Forelimb muscle (tissue), 1 donor: ENCODE results near the gene TSPO. TPM values are rescaled to one million over a fixed set of nuclear protein-coding genes. Genes with fewer than 3 reads are reported as not detected.

Experiments
- DNase-seq: peaks from one replicate; pipeline ENCODE4 v3.0.0-alpha.2; 2013; ENCODE audit warnings: low read depth
- polyA plus RNA-seq: library from polyadenylated mRNA; unstranded; fragments of 120-200 nt; gene quantifications from one replicate; pipeline ENCODE4 v1.2.1, GENCODE V29; 2013; ENCODE audit not compliant: insufficient read length

TSPO gene
- polyA plus RNA-seq, 1 donor, result 72.2 TPM

DNA sequence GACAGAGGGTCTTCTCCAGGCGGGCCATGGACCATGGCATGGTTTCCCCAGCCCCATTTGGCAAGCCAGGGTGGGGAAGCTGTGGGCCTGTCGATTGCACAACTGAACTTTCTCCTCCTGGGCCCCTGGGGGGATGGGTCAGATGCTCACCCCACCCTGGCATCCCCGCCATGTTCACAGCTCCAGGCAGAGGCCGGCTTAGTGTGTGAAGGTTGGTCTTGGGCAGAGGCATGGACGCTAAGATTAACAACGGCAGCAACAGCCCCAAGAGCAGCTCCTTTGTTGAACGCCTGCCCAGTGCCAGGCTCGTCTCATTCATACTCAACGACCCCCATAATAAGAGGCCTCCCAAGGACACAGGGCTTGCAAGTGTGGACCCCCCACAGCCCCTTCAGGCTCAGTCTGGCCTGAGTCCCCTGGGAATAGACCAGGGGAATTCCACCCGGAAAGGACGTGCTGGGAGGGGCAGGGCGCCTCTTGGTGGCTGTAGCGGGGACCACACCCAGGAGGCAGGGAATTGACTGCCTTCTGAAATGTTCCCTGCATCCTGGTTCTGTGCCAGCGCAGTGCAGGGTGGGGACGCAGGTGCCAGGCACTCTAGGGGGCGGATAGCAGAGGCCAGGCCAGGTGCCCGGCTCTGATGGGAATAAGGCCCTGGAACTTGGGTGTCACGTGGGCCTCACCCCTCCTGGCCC is 8.3 kb downstream of the TSPO start:
- no peak for DNase-seq

DNA sequence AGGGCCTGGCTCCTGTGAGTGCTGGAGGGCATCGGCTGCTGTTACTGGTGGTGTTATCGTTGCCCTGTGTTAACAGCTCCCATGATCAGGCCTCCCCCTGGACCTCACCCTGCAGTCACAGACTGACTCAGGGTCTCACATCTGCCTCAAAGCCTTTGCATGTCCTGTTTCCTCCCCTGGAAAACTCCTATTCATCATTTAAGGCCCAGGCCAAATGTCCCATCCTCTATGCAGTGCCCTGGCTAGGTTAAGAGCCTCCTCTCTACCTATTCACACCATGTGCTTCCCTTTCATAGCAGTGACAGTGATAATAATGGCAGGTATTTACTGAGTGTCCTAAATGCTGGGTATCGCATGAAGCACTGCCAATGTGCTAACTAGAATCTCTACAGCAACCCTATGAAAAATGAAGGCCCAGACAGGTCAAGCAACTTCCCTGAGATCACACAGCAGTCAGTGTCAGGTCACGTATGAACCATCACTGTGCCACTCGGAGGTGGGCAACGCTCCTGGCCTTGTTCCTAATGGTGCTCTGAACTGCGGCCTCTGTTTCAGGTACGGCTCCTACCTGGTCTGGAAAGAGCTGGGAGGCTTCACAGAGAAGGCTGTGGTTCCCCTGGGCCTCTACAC is 9.3 kb downstream of the TSPO start:
- DNase-seq, result no peak

GRCh38 chr22:43162412-43163150 is 11.2 kb downstream of the TSPO start:
- no peak for DNase-seq

DNA sequence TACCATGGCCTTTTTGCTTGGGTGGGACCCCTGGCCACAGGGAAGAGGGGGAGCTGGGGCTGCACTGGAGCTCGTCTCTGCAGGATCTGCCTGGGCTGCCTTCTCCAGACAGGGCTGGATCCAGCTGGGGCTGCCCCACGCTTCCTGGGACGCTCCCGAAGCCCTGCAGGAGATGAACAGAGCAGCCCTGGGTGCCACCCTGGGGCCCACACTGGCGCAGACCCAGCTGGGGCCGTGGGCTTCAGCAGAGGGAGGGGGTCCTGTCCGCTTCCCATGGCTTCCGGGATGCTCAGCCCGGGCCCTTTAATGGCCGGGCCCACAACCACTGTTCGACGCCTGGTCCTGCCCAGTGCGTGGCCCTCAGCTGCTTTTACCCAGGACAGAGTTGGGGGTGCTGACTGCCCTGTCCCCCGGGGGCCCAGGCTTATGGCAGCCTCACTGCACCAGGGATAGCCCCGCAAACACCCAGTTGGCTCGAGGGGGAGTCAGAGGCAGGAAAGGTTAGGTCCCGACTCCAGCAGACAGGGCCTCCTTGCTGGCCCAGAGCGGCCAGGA is 12.0 kb downstream of the TSPO start:
- DNase-seq, result no peak

DNA sequence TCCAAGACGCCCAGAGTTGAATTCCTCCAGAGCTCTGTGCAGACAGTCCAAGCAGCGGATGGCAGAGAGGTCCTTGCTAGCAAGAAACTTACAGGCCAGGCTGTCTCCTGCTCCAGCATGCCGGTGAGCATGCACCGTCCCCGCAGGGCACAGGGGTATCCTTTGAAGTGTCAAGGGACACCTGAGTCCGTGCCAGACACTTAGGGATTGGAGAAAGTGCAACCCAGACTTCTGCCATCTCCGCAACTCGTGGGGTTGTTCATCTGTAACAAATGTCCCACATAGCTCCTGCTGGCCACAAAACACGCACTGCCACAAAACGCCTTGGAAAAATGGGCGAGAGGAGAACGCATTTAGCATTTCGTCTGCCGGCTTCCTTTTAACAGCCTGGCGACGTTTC is 13.3 kb downstream of the TSPO start:
- DNase-seq, result no peak

DNA sequence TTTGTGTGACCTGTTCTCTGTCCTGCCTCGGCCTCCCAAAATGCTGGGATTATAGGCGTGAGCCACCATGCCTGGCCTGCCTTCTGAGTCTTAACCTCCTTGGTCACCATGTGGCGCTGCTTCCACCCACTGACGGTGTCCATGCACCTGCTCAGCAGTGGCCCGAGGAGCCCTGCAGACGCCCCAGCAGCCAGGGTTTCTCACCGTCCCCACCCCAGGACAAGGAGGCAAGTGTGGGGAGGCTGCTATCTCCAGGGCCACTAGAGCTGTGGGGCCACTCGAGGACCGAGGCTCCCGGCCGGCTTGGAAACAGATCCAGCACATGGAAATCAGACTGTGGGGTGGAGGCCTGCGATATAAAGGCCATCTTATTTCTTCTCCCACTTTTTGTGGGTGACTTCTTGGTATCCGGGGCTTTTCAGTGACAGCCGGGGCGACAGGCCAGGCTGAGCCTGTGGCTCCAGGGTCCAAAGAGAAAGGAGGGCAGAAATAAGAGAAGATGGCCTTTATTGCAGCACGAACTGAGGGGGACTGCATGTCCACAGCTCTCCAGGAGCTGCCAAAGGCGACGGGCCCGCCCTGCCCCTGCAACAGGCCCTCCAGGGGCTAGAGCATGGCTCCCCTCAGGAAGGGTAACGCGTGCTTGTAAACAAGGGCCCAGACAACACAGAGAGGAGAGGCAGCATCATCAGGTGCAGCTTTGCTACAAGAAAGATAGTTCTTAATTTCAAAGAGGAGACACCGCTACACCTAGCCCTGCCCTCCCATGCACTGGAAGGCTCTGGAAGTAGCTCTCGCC is 15.0 kb downstream of the TSPO start:
- no peak for DNase-seq

- no peak for DNase-seq
Observed at GRCh38 chr22:43167001-43167589, 15.7 kb downstream of the TSPO start.

DNA sequence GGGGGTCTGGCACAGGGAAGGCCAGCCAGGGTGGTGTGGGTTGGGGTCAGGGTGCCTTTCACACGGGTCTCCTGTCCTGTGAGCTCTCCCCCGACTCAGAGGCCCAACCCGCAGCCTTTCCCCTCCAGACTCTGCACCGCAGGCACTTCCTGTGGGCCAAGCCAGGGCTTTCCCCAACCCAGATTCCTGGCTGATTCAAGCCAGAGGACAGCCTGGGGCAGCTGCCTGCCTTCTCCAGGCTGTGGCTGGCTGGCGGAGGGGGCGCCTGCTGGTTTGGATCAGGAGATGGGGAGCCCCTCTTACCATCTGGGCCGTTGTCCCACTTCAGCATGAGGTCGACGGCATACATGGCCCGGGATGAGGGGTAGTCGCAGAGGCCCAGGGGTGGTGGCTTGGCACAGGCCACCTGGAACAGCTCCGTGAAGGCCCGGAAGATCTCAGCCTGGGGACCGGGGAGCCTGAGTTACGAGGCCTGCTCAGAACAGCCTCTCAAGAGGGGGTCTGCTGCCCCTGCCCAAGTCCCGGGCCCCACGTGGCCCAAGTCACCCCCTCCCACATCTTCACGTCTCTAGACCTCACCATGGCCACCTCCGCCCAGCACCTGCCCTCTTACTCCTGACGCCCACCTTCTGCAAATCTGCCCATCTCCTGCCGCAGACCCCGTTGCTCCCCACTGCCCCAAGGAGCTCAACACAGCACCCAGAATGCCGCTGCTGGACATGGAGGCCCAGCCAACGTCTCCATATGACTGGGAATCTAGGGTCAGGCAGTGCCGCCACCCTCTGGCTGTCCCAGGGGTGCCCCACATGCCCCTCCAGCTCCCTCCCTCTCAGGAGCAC is 17.3 kb downstream of the TSPO start:
- no peak for DNase-seq

GRCh38 chr22:43169310-43170130 is 18.2 kb downstream of the TSPO start:
- DNase-seq, result no peak

- no peak for DNase-seq
Observed at GRCh38 chr22:43170131-43170480, 18.7 kb downstream of the TSPO start.

DNA sequence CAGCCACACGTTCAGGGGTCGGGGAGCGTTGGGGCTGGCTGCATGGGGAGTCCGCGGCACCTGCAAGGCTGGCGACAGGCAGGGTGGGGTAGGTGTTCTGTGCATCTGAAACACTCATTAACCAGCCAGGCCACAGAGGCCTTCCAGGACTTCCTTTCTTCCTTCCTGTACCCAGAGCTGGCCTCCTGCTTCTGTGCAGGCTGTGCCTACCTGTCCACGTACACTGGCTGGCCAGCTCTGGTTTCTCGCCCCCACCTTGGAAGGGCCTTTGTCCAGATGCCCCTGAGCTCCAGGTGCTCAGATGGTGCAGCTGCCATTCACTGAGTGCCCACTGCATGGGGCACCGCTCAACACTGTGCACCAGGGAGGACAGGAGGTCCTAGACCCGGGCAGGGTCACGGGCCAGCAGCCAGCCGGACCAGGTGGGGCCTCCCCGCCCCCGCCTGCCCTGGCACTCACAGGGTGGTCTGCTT is 19.7 kb downstream of the TSPO start:
- DNase-seq, result no peak

- no peak for DNase-seq
Observed at GRCh38 chr22:43171607-43172006, 20.2 kb downstream of the TSPO start.

DNA sequence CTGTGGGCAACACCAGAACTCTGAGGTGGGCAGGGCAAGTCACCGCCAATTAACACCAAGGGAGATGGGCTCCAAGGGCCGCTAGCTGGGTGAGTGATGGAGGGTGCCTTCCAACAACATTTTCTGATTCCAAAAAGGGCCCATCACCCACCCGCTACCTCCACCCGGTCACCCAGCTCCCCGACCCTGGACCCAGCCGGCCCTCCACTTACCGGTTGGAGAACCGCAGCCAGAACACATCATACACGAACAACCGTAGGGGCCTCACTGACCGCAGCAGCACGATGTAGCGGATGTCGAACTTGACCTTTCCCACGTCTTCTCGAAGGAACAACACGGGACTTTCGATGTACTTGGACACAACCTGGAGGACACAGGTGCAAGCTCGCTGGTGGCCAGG is 20.8 kb downstream of the TSPO start:
- no peak for DNase-seq

GRCh38 chr22:43173566-43173965 is 22.2 kb downstream of the TSPO start:
- DNase-seq, result no peak

DNA sequence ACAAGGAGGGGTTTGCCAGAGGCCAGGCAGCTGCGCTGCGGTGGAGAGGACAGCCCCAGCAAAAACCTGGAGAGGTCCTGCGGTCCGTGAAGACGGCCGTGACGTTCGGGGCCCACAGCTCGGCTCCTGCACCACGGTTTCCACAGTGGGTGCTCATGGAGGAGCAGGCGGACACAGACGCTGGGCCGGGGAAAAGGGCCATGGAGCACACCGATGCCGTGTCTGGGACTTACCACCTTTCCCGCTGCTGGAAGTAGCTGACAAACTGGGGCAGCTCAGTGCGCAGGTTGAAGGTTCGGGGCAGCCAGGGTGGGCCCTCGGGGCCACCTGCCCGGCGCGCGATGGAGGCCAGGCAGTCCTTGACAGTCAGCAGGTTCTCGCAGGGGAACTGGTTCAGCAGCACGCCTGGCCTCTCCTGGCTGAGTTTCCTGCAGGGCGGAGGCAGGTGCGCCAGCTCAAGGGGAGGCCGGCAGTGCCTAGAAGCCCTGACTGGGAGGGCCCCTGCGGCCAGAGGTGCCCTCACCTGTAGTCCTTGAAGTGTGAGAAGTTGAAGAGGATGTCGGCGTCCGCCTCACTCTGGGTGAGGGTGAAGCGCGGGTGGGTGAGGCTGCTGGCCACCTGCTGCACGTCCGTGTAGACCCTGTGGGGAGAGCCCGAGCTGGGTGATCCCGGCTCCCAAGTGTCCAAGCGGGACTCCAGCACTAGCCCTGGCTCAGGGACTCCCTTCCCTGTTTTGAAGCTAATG is 22.8 kb downstream of the TSPO start:
- DNase-seq, result no peak

DNA sequence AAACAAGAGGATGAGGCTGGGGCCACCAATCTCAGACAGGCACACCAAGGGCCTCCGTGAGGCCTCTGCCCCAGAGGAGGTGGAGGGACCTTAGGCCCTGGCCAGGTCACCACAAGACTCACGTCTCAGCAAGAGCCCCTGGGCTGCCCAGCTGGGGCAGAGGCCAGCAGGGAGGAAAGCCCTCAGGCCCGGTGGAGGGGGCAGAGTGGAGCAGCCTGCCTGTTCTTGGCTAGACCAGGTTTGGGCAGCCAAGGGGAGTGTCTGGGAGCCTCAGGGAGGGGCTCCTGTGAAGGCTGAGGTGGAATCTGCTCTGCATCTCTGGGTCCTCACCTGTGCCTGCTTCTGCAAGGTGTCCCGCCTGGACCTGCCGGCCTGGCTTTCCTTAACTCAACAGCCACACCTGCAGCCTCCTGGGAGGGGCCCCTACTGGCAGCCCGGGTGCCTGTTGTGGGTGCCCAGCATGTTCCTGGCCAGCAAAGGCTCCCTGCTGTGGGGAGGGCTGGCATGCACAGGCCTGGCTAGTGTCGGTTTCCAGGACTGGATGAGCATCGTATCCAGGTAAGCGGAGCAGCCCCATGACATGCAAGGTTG is 23.7 kb downstream of the TSPO start:
- DNase-seq, result no peak

- DNase-seq, result no peak
Observed at GRCh38 chr22:43176090-43176489, 24.7 kb downstream of the TSPO start.

GRCh38 chr22:43177479-43177878 is 26.1 kb downstream of the TSPO start:
- DNase-seq, result no peak
